GM12865 (cell line): ENCODE data around the gene CHPF.

Source experiments
- DNase-seq: peaks from one replicate; pipeline ENCODE4 v3.0.0; 2010; ENCODE audit warnings: low read depth
- H3K4me3 ChIP-seq: 2 replicates; pipeline ENCODE4 v1.5.1; 2011; ENCODE audit warnings: mild to moderate bottlenecking, low read depth, low read length, control low read depth
- TF ChIP-seq, protein P1 (sequence below): IDR thresholded peaks from 2 replicates; pipeline ENCODE4 v1.5.1; 2011; ENCODE audit warnings: low read length, control low read depth, low read depth, inconsistent platforms; ENCODE audit not compliant: insufficient read depth; ENCODE audit errors: missing control alignments

CHPF gene

DNA sequence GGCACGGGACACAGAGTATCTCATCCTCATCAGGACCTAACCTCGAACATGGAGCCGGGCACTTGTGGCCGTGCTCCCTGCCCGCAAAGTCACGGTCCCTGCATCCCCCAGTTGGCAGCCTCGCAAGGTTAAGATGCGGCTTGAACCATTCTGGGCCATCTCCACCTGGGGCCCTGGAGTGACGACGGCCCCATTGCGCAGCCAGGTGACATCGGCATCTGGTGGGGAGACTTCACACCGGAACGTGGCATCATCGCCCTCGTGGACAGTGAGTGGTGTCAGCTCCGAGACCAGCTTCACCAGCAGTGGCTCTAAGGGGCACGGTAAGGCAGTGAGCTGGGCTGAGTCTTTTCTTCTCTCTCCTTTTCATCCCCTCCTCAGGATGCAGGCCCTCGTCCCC lies 12.8 kb upstream of the CHPF start:
- no peak for DNase-seq
- TF ChIP-seq, protein P1, sequence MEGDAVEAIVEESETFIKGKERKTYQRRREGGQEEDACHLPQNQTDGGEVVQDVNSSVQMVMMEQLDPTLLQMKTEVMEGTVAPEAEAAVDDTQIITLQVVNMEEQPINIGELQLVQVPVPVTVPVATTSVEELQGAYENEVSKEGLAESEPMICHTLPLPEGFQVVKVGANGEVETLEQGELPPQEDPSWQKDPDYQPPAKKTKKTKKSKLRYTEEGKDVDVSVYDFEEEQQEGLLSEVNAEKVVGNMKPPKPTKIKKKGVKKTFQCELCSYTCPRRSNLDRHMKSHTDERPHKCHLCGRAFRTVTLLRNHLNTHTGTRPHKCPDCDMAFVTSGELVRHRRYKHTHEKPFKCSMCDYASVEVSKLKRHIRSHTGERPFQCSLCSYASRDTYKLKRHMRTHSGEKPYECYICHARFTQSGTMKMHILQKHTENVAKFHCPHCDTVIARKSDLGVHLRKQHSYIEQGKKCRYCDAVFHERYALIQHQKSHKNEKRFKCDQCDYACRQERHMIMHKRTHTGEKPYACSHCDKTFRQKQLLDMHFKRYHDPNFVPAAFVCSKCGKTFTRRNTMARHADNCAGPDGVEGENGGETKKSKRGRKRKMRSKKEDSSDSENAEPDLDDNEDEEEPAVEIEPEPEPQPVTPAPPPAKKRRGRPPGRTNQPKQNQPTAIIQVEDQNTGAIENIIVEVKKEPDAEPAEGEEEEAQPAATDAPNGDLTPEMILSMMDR: no peak
- no peak overlapping the region for H3K4me3 ChIP-seq

DNA sequence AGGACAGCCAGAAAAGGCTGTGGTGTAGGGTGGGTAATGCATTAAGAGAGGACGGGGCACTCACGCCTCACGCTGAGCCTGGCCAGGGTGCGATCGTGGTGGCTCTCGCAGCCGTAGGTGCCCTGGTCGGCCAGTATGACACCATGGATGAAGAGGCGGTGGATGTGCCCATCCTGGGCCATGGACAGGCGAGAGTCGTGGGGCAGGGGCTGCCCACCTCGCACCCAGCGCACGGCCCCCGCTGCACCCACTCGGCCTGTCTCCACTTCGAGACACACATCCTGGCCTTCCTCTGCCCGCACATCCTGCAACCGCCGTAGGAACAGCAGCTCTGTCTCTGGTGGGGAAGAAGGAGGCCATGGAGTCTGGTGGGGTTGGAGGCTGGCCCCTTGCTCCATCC lies 12.3 kb upstream of the CHPF start:
- no peak overlapping the region for H3K4me3 ChIP-seq
- DNase-seq: no peak
- TF ChIP-seq, protein P1: no peak

DNA sequence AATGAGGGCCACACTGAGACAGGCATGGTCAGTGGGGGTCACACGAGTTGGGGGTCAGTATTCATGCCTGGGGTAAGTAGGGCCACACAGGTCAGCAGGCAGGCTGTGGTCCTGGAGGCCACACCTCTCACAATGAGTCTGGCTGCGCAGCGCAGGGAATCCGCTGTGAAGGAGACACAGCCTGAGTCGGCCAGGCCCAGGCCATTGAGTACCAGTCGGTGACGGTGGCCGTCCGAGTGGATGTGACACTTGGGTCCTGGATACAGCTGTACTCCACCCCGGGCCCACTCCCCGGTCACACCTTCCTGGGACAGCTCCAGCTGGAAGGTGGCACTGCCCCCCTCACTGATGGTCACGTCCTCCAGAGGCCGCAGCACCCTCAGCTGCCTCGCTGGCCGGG lies 10.7 kb upstream of the CHPF start:
- DNase-seq: no peak
- TF ChIP-seq, protein P1: no peak

DNA sequence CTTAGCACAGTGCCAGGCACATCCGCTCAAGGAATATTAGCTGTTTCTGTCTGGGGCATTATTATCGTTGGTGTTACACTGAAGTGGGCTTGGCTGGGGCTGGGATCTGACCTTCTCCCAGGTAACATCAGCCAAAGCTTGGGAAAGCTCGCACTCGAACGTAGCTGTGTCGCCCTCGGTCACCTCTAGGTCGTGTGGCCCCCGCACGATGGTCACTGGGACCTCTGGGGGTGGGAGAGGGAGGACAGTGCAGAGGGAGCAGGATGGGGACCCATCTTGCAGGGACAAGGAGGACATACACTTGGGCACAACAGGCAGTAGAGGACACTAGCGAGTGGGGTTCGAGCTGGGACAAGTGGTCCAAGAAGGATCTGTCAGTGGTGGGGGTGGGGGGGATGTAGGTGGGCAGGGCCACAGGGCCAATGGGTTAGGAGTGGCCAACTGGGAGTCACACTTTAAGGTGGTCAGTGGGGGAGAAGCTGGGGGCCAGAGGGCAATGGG lies 9.9 kb upstream of the CHPF start:
- TF ChIP-seq, protein P1: no peak
- H3K4me3 ChIP-seq: no peak overlapping the region
- no peak for DNase-seq

More for the DNA sequence above, 10.7 kb upstream of the CHPF start:
- no peak overlapping the region for H3K4me3 ChIP-seq

DNA sequence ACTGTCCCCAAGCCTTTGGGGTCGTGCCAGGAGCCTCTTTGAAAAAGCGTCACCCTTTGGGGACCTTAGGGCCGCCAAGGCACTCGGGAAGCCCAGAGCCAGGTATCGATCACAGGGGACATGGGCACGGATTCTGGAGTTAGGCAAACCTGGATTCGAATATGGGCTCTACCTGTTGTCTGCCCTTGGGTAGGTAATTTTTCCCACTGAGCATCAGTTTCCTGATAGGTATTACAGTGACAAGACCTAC lies 9.5 kb upstream of the CHPF start:
- no peak overlapping the region for H3K4me3 ChIP-seq
- no peak for DNase-seq
- TF ChIP-seq, protein P1: no peak

DNA sequence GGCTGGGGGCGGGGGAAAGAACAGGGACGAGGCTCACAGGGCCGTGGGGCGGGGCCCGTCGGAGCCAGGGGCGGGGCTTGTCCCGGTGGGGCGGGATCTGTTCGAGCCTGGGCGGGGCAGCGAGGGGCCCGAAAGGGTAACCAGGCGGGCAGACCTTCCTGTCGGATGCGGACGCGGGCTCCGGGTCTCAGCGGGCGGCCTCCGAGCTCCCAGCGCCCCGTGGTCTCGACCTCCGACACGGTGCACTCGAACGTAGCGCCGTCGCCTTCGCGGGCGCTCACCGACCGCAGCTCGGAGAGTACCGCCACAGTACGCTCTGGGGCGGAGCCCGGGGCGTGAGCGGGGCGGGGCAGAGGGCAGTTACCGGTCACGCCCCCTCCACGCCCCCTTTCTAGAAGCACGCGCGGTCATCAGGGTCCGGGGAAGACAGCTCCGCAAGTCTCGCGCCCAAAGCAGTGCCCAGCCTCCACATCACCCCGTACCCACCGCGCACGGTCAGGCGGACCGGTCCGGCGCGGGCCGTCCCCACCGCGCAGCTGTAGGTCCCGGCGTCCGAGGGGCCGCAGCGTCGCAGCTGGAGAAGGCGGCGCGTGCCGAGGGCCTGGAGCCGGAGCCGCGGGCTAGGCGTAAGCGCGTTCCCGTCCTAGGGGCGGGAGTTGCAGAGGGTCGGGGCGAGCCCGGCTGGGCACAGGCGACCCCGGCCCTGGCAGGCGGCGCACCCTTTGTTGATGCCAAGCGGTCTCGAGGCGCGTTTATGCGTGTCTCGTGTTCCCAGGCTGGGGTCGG lies 9.0 kb upstream of the CHPF start:
- TF ChIP-seq, protein P1: no peak
- H3K4me3 ChIP-seq: peak overlapping the region; percentile 45
- DNase-seq: peak; percentile 76
